Epithelial cell of proximal tubule (primary cell): ENCODE data around the gene RNU1-4. TPM values are rescaled to one million over a fixed set of nuclear protein-coding genes. Genes with fewer than 3 reads are reported as not detected.
"Not testable (repeated sequence)": the region's sequence is repeated elsewhere in the genome, so short reads cannot be mapped to it uniquely, and the experiment has no call there.

Experiments used
- DNase-seq: peaks from one replicate; pipeline ENCODE4 v3.0.0-alpha.2; 2011; ENCODE audit warnings: low read depth
- H3K4me3 ChIP-seq: 2 replicates; pipeline ENCODE4 v1.5.1; 2011; ENCODE audit warnings: low read depth, mild to moderate bottlenecking, low read length
- total RNA-seq: library from RNA; depleted of rRNA; stranded (reverse); fragments of >200 nt; gene quantifications from 2 replicates; pipeline ENCODE4 v1.2.3, GENCODE V29; 2015
- TF ChIP-seq, protein P1 (sequence below): conservative IDR thresholded peaks from 2 replicates; pipeline ENCODE4 v1.5.1; 2012; ENCODE audit warnings: low read depth, mild to moderate bottlenecking, low read length

Gene RNU1-4
- total RNA-seq, 1 donor from 2014 or later = under 0.01 TPM

DNA sequence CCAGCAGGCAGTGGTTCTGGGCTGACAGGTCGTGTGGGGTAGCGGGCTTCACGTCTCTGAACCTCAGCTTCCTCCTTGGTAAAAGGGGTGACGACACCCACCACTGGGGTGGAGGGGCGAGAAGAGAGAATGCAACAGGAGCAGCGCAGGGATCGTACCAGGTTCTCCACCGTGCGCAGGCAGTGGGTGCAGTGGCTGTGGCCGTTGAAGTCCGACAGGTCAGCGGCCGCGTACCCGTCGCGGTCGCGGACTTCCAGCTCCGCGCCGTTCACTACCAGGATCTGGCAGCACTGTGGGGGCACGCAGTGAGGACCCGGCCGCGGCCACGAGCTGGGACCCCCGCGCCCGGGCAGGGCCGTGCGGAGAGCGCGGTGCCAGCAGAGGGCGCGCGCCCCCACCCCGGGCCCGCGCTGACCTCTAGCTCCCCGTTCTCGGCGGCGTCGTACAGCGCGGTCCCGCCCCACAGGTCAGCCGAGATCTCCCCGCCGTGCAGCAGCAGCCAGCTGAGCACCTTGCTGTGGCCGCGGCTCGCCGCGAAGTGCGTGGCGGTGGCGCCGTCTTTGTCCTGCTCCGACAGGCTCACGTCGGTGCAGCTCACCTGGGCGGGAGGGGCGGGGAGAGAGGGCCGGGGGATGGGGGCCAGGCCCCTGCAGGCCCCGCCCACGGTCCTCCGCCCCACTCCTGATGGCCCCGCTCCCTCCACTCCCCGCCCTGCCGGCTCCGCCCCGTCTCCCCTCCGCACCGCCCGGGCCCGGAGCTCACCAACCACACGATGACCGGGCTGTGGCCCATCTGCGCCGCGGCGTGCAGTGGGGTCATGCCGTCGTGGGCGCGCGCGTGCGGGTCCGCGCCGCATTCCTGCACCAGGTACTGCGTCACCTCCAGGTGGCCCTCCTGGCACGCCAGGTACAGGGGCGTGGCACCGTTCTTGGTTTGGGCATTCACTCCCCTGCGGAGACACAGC lies 32.9 kb upstream of the RNU1-4 start:
- not testable (repeated sequence) for DNase-seq, H3K4me3 ChIP-seq

DNA sequence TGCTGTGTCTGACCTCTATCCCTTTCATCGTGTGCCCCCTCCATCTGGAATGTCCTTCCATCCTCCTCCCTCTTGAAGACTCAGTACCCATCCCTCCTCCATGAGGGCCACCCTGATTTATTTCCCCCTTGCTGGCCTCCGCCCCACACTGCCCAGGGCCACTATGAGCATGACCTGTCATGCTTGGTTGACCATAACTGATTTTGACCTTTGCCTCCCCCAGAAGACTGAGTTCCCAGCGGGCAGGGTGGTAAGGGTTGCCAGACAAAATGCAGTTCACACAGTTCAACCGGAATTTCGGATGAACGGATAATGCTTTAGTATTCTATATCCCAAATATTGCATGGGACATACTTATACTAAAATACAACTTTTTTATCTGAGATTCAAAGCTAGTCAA lies 31.6 kb upstream of the RNU1-4 start:
- DNase-seq, H3K4me3 ChIP-seq: not testable (repeated sequence)

DNA sequence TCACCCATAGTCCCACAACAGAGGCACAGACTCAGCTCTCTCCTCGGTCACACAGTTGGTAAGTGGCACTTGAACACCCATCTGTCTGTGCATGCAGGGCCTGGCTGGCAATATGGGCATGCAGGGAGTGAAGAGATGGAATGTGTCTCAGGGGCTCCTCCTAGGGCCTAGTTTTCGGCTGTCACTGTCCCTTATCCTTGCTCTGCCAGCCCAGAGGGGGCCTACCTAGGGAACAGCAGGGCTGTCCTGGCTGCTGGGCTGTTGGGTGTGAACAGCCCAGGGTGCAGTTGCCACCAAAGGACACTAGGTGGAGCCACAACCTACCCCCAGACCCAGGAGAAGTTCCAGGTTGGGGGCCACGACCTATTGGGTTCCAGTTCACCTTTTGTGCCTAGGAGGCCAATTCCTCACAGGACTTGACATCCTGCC lies 30.6 kb upstream of the RNU1-4 start:
- not testable (repeated sequence) for H3K4me3 ChIP-seq, DNase-seq
- TF ChIP-seq, protein P1, sequence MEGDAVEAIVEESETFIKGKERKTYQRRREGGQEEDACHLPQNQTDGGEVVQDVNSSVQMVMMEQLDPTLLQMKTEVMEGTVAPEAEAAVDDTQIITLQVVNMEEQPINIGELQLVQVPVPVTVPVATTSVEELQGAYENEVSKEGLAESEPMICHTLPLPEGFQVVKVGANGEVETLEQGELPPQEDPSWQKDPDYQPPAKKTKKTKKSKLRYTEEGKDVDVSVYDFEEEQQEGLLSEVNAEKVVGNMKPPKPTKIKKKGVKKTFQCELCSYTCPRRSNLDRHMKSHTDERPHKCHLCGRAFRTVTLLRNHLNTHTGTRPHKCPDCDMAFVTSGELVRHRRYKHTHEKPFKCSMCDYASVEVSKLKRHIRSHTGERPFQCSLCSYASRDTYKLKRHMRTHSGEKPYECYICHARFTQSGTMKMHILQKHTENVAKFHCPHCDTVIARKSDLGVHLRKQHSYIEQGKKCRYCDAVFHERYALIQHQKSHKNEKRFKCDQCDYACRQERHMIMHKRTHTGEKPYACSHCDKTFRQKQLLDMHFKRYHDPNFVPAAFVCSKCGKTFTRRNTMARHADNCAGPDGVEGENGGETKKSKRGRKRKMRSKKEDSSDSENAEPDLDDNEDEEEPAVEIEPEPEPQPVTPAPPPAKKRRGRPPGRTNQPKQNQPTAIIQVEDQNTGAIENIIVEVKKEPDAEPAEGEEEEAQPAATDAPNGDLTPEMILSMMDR = peak; percentile 6

DNA sequence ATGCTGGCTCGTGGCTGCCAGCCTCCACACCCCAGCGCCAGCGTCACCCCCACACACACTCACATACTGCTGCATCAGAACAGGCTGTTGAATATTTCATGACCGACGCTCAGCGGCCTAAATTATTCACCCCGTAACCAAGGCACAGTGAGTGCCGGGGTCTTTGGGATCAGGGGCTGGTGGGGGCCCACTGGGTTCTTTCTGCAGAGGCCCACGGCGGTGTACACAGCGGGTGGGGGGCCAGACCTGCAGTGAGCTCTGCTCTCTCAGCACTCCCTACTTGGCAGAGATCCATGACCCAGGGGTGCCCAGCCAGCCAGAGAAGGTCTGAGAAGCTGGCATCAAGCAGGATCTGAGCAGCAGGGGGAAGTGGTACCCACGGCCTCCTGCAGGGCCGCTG lies 29.7 kb upstream of the RNU1-4 start:
- DNase-seq, H3K4me3 ChIP-seq: not testable (repeated sequence)

DNA sequence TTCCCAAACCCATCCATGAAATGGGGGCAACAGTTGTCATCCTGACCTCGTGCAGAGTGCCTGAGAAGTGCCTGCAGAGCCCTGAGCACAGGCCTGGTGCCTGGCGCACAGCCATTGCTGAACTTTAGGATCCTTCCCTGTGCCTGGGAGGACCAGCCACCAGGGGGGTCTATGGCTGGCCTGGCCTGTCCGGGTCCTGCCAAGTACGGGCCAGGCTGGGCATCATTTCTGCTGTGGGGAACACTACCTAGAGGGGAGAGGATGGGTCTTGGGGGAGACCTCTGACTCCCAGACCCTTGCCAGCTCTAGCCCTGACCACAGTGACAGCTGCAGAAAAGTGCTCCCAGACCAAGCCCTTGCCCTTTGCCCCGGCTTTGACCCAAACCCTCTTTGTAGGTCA lies 28.2 kb upstream of the RNU1-4 start:
- DNase-seq = not testable (repeated sequence)

DNA sequence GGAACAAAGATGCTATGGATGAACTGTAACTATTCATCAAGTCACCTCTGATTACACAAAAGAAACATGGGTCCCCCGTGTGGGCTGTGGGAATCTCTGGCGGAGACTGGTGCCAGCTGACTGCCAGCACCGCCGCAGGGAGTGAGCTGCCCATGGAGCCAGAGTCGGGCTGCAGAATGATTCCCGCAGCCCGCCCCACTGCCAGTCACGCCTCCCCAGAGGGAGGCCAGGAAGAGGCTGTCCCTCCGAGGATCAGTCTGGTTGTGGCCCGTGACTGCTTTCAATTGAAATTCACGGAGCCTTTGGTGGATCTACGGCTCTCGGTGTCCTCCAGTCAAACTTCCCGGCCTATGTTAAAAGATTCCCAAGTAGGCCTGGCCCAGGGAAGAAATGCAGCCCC lies 27.7 kb upstream of the RNU1-4 start:
- not testable (repeated sequence) for H3K4me3 ChIP-seq, DNase-seq

More for the DNA sequence above, 28.2 kb upstream of the RNU1-4 start:
- not testable (repeated sequence) for H3K4me3 ChIP-seq

DNA sequence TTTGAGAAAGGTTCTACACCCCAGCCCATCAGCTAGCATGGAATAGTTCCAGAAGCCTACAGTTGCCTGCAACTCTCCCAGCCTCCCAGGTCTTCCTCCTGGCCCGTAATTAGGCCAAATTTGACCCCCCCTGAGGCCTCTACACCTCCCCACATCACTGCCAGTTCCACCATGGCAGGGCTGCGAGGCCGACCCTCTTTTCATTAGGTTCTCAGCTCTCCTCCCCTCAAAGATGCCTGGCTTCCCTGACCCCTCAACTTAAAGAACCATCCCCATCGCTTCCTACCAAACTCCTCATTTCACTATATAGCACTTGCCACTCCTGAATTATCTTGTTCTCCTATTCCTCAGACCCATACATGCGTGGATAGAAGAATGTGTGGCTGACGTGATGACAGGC lies 27.3 kb upstream of the RNU1-4 start:
- DNase-seq, H3K4me3 ChIP-seq: not testable (repeated sequence)

DNA sequence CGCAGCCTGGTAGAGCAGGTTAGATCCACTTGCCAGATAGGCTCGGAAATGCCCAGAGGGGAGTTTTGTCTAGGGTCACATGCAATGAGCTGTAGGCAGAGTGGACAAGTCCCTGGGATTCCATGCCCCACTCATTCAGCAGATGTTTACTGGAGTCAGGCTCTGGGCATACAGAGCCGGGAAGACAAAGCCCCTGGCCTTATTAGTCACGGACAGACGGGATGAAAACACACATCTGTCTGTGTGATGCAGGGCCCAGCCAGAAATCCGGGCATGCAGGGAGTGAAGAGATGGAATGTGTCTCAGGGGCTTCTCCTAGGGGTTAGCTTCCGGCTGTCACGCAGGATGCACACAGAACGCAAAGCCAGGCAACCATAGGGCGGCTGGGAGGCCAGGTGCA lies 26.8 kb upstream of the RNU1-4 start:
- not testable (repeated sequence) for H3K4me3 ChIP-seq, DNase-seq

DNA sequence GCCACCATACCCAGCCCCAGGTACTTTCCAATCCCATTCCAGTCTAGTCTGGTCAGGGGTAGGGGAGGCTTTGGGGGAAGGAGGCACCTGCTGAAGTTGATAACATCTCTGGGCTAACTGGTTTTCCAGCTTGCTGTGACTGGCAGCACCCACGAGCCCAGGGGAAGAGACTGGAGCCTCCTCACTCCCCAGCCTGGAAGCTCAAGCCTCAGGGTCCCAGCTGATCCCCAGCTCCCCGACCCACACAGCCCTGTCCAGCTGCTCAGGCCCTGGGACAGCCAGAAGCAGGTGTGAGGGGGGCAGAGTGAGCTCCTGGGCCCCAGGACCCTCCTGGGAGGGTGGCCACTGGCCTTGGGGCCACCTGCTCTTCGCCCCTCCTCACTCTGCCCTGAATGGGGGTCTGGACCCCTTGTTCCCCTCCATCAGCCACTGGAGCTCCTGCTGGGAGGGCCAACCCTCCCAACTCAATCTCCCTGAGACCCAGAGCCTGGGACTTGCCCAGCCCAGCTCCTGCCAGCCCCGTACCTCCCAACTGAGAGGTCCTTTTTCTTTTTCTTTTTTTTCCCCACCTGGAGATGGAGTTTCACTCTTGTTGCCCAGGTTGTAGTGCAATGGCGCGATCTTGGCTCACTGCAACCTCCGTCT lies 23.5 kb upstream of the RNU1-4 start:
- H3K4me3 ChIP-seq = no peak overlapping the region
- no peak for DNase-seq
- TF ChIP-seq, protein P1 = no peak

DNA sequence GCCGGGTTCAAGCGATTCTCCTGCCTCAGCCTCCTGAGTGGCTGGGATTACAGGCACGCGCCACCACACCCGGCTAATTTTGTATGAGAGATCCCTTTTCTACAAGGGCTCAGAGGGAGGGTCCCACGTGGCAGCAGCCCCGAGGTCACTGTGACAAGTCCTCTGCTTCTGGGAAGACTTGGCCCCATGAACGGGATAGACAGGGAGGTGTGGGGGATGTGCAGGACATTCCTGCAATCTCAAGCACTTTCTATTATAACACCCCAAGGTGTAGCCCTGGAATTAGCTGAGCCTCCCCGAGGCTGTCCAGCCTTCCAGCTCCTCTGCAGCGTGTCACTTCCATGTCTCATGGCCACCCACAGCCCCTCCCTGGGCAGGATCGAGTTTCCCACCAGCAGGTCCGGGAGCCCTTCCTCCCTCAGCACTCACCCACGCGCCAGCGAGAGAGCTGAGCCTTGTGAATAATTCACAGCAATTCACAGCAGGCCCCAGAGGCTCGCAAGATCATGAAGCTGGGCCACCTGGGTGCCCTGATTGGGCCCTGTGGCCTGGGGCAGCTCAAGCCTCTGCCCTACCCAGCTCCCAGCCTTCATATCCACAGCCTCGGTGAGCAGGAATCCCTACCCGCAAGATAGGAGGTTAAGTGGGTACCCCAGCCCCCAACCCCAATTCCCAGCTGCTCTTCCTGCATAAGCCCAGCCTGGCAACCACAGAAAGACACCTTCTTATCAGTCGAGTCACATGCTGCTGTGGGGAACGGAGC lies 22.8 kb upstream of the RNU1-4 start:
- DNase-seq = no peak
- TF ChIP-seq, protein P1 = no peak
- peak overlapping the region; percentile 17 for H3K4me3 ChIP-seq

DNA sequence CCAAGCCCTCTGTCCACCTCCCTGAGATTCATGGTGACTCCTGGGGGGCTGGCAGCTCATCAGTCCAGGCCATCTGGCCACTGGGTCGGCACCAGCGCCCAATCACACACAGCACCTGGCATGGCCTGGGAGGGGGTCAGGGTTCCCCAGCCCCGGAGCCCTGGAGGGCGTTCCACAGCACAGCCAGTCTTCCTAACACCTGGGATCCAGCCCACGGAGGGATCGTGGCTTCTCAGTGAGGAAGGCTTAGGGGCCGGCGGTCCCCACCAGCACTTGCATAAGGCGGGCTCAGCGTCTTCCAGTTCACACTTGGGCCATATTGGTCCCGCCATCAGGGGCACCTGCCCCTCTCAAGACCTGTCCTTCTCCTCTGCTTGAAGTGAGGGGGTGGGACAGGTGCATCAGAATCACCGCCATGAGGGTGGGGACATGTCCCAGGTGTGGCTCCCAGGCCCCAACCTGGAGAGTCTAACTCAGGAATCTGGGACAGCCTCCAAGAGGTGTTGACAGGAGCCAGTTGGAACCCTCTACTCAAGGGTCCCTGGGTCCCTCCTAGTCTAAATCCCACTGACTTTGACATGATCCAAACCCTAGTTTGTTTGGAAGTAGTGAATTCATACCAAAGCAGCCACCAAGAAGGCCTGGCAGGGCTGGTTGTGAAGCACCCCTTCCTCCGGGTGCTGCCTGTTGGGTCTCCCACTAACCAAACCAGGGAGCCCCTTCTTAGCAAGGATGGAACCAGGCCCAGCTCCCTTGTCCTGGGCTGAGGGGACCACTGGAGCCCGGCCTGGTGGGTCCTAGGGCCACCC lies 22.0 kb upstream of the RNU1-4 start:
- not testable (repeated sequence) for DNase-seq, H3K4me3 ChIP-seq
